ENCODE data around the gene EXOC3L2.

- TF ChIP-seq POLR2AphosphoS5 (IDR thresholded peaks at IDR 0.05; ENCODE audit: low read depth, low read length) (no peak), CTCF (IDR thresholded peaks at IDR 0.05) (no peak), REST (IDR thresholded peaks at IDR 0.05; ENCODE audit: insufficient read depth in 1 of 2, low read depth in 2 of 2, low read length in 1 of 2) (no peak)
These were observed 71.4 kb downstream of the EXOC3L2 start for GRCh38 chr19:45173816-45174215.

All from Panc1 (cell line).